K562 (cell line): ENCODE results near the gene EVI5L. TPM values are rescaled to one million over a fixed set of nuclear protein-coding genes. Genes with fewer than 3 reads are reported as not detected.

Source experiments
- CXXC5 ChIP-seq: fragments of 250-450 bp; sonication (Bioruptor Pico); IDR thresholded peaks from 2 replicates; pipeline ENCODE4 v1.8.0; 2022; ENCODE audit warnings: inconsistent platforms, mild to moderate bottlenecking, moderate library complexity
- EHMT2 ChIP-seq: fragments of 450-650 bp; IDR thresholded peaks from 2 replicates; pipeline ENCODE4 v1.6.1; 2018; ENCODE audit warnings: antibody characterized with exemption
- MEF2D ChIP-seq: conservative IDR thresholded peaks from 2 replicates; pipeline ENCODE4 v1.6.1; 2016; ENCODE audit warnings: low read depth, missing genetic modification characterization, missing compliant biosample characterization
- MYC ChIP-seq, 2 experiments: fragments of 250-450 bp in 1 of 2; sonication (Bioruptor Pico) in 1 of 2; IDR thresholded peaks; 2 replicates each; pipeline versions ENCODE4 v1.5.1 to v1.6.1; 2012 to 2021; ENCODE audit warnings: low read depth in 2 of 2, borderline replicate concordance in 1 of 2, improper control_type of control experiment in 1 of 2, low read length in 1 of 2, mild to moderate bottlenecking in 1 of 2, moderate library complexity in 1 of 2
- NR0B1 ChIP-seq: fragments of 450-650 bp; IDR thresholded peaks from one replicate; pipeline ENCODE4 v1.6.1; 2018; ENCODE audit warnings: mild to moderate bottlenecking, moderate library complexity; ENCODE audit not compliant: partially characterized antibody
- SRSF1 ChIP-seq: fragments of 200-400 bp; formaldehyde crosslinking; IDR thresholded peaks from 2 replicates; pipeline ENCODE4 v1.6.1; 2017; ENCODE audit warnings: mild to moderate bottlenecking, low read depth, low read length, moderate library complexity
- ZBTB11 ChIP-seq, 3 experiments: fragments of 200-800 bp in 1 of 3; fragments of 250-450 bp in 1 of 3; fragments of 450-650 bp in 1 of 3; sonication (Bioruptor Pico) in 1 of 3; sonication (Bioruptor generic) in 1 of 3; formaldehyde crosslinking in 1 of 3; IDR thresholded peaks; 2 replicates each; pipeline versions ENCODE4 v1.6.1 to v1.8.0; 2016 to 2022; ENCODE audit warnings: mild to moderate bottlenecking in 2 of 3, missing genetic modification characterization in 2 of 3, missing compliant biosample characterization in 1 of 3, moderate library complexity in 1 of 3
- ZFP36 ChIP-seq: fragments of 150-350 bp; IDR thresholded peaks from 2 replicates; pipeline ENCODE4 v1.6.1; 2018; ENCODE audit warnings: low read length, low read depth; ENCODE audit not compliant: partially characterized antibody
- ZNF551 ChIP-seq: fragments of 250-450 bp; sonication (Bioruptor Pico); IDR thresholded peaks from 2 replicates; pipeline ENCODE4 v1.5.0; 2021; ENCODE audit warnings: mild to moderate bottlenecking, moderate library complexity
- ZNF586 ChIP-seq: fragments of 450-650 bp; formaldehyde crosslinking; conservative IDR thresholded peaks from 2 replicates; pipeline ENCODE4 v1.4.0; 2020; ENCODE audit warnings: mild to moderate bottlenecking, moderate library complexity
- ZNF830 ChIP-seq: fragments of 250-450 bp; sonication (Bioruptor Pico); IDR thresholded peaks from 2 replicates; pipeline ENCODE4 v1.5.0; 2021; ENCODE audit warnings: mild to moderate bottlenecking
- polyA plus RNA-seq, 8 experiments: library from polyadenylated mRNA; depleted of rRNA in 4 of 8; stranded (reverse) in 5 of 8; unstranded in 3 of 8; fragments of >200 nt; fragmentation: Nextera tagmentation in 2 of 8; fragmentation: Illumina TruSeq in 1 of 8; extraction: Ambion mirVana in 2 of 8; extraction: Trizol in 1 of 8; gene quantifications; 2 replicates each; pipeline versions ENCODE4 v1.2.1 to v1.2.3, GENCODE V29; 2011 to 2014; ENCODE audit warnings: inconsistent platforms in 1 of 8, missing spikeins in 1 of 8
- total RNA-seq, 7 experiments: library from RNA; depleted of rRNA in 6 of 7; stranded (reverse); fragments of >200 nt in 6 of 7; fragmentation: Illumina TruSeq in 2 of 7; extraction: Trizol in 2 of 7; gene quantifications; 2 replicates each; pipeline versions ENCODE4 v1.2.1 to v1.2.3, GENCODE V29; 2011 to 2021; ENCODE audit warnings: low replicate concordance in 1 of 7

Gene EVI5L
- total and polyA plus RNA-seq, 9 of the 15 experiments (the other 6 are each of a cell fraction or from before 2014, with no cell fraction given), result 0.69 to 1.8 (median 1.2) TPM; not detected in 2

GRCh38 chr19:7903244-7904073, 73.4 kb downstream of the EVI5L start, which contains the start of gene MAP2K7 (continued):
- TF ChIP-seq NR0B1 (no peak), ZFP36 (no peak), EHMT2 (no peak), MYC (IDR thresholded peaks at IDR 0.05; ENCODE audit: low read depth, low read length) (peak; percentile 97), MYC (CRISPR knock-in tag; IDR thresholded peaks at IDR 0.05; ENCODE audit: borderline replicate concordance, low read depth) (peak; percentile 65; the same call in 1 of the 2 replicates), SRSF1 (no peak), CXXC5 (peak; percentile 78), ZNF586 (no peak), MEF2D (tag) (no peak; the same call in 1 of the 2 replicates), ZNF551 (CRISPR knock-in tag) (no peak), ZNF830 (no peak), ZBTB11 (CRISPR knock-in tag; IDR thresholded peaks at IDR 0.05) (0 out of 6 replicates have a peak, but pooled peaks of 1 of the 3 experiments have one; percentile 24)
